A549 treated with RU486 at 1 μM for 4 hours (cell line): ENCODE data around the gene COMT. TPM values are rescaled to one million over a fixed set of nuclear protein-coding genes. Genes with fewer than 3 reads are reported as not detected.

ENCODE experiments used
- total RNA-seq: library from RNA; stranded (reverse); fragments of 200-300 nt; extraction: Qiagen RNA extraction; gene quantifications from 5 replicates; pipeline ENCODE4 v1.2.3, GENCODE V29; 2022; ENCODE audit warnings: low read depth

COMT gene
- 113 to 170 TPM (median 156 TPM) in 5 replicates for total RNA-seq

DNA sequence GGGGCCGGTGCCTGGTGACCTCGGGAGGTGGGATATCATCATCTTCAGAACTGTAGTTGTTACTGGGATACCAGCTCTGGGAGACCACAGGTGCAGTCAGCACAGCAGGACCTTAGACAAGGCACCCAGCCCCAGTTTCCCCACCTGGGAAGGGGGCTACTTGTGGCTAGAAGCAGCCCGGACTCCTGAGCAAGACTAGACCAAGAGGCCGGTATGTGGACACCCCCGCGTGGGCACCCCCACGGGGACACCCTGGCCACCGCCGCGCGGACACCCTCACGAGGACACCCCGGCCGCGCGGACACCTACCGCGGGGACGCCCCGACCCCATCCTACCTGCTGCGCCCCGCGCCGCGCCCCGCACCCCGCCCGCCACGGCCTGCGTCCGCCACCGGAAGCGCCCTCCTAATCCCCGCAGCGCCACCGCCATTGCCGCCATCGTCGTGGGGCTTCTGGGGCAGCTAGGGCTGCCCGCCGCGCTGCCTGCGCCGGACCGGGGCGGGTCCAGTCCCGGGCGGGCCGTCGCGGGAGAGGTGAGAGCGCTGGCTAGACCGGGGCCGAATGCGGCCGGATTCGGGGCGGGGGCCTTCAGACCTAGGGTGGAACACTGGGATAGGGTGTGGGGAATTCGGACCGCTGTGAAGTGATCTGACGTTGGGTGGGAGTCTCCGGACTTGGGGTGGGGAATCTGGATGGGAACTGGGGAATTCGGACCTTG, at the start of gene COMT, which contains the start of gene TXNRD2:
TSS of gene COMT (plus strand) at position 408 of the 718 bp plus-strand sequence. CDS start 20,755 bp downstream, outside the sequence.
TSS of gene TXNRD2 (minus strand) at position 454 of the 718 bp plus-strand sequence. CDS start at position 439, 15 bp downstream.

DNA sequence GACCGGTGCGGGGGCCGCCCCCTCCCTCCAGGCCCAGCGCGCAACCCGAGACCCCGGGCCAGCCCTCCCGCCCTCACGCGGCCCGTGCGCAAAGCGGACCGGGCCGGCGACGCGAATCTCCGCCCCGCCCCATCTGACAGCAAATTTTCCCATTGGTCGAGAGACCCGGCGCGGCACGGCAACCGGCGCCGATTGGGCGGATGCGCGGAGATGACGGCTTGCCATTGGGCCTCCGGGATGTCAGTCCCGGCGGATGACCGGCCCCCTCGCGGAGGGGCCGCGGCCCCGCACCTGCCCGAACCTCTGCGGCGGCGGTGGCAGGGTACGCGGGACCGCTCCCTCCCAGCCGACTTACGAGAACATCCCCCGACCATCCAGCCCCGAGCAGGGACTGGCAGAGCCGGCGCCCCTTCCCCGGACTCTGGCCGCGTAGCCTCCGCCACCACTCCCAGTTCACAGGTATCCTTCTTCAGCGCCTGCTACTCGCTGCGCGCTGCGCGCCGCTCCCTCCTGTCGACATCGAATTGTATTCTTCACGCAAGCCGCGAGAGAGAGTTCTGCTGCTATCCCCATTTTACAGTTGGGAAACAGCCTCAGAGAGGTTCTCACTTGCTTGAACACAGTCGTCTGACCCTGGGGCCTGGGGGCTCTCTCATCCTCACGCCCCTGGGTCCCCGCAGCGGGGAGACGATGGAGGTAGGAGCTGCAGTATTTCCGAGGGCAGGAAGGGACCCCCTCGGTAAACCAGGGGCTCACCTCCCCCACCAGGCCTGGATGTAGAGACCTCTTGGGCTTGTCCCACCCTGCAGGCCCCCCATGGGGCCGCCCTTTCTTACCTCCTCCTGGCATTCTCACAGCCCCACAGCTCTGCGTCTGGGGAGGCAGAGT, 75.4 kb downstream of the COMT start, which contains the start of gene ARVCF:
TSS of gene ARVCF (minus strand) at position 90 of the 888 bp plus-strand sequence. CDS start 26,029 bp downstream, outside the sequence.

Other genes starting within 250 kb of the COMT start
- 7.2 to 9.9 TPM (median 9.1 TPM) in 5 replicates for gene SEPTIN5, start 227.3 kb upstream of the COMT start, total RNA-seq
- gene GP1BB, start 218.2 kb upstream of the COMT start, total RNA-seq, result 0.58 to 1.7 TPM (median 1.3 TPM) in 5 replicates
- gene TBX1, start 181.0 kb upstream of the COMT start, total RNA-seq, result 2.8 to 5.1 TPM (median 4.1 TPM) in 5 replicates
- 10.4 to 18.8 TPM (median 17.4 TPM) in 5 replicates for gene GNB1L, start 86.9 kb upstream of the COMT start, total RNA-seq
- gene RTL10, start 86.9 kb upstream of the COMT start, total RNA-seq, result 5.2 to 8.8 TPM (median 6.5 TPM) in 5 replicates
- gene TXNRD2, start within 50 bp of the COMT start, total RNA-seq, result 25.6 to 39.2 TPM (median 34.1 TPM) in 5 replicates
- 1.1 to 3.5 TPM (median 1.9 TPM) in 5 replicates for gene ARVCF, start 75.1 kb downstream of the COMT start, total RNA-seq
- gene TANGO2, start 79.3 kb downstream of the COMT start, total RNA-seq, result 11.5 to 15.5 TPM (median 13.7 TPM) in 5 replicates
- 18.2 to 20.3 TPM (median 19.3 TPM) in 5 replicates for gene DGCR8, start 138.5 kb downstream of the COMT start, total RNA-seq
- gene RANBP1, start 174.3 kb downstream of the COMT start, total RNA-seq, result 284 to 338 TPM (median 311 TPM) in 5 replicates
- gene TRMT2A, start 175.5 kb downstream of the COMT start, total RNA-seq, result 20.9 to 29.5 TPM (median 24.1 TPM) in 5 replicates
- gene ZDHHC8, start 190.0 kb downstream of the COMT start, total RNA-seq, result 19.9 to 34.3 TPM (median 26.0 TPM) in 5 replicates
- not detected in 5 replicates for gene CCDC188, start 209.3 kb downstream of the COMT start, total RNA-seq